GM10266 (cell line): Measurements from ENCODE around the gene GPR155.
"Not testable (repeated sequence)": the region's sequence is repeated elsewhere in the genome, so short reads cannot be mapped to it uniquely, and the experiment has no call there.

Source experiments
- DNase-seq: peaks from one replicate; pipeline ENCODE4 v3.0.0; 2012; ENCODE audit errors: extremely low spot score
- CTCF ChIP-seq: IDR thresholded peaks from 2 replicates; pipeline ENCODE4 v1.5.1; 2012; ENCODE audit warnings: mild to moderate bottlenecking, low read depth; ENCODE audit not compliant: control insufficient read depth, insufficient read depth; ENCODE audit errors: missing control alignments

The GPR155 gene

DNA sequence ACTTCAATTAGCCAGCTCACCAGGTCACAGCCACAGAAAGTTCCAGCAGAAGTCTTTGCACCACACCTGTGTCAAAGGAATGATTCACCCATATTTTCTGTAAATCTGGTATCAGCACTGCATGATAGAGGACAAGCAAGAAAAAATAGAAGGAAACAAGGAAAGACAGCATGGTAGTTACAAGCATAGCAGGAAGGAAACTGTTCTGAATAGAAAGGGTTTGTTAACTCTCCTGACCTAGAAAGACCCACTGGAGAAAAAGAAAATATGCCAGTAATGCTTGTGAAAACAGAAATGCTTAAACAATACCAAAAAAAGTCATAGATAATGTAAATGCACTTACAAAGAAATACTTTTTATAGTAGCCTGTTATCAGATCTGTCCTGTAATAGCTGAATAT lies 50.5 kb downstream of the GPR155 start:
- TF ChIP-seq CTCF, result no peak
- no peak for DNase-seq

- TF ChIP-seq CTCF, result no peak
- DNase-seq, result no peak
These were observed 54.9 kb downstream of the GPR155 start for GRCh38 chr2:174431902-174432301.

DNA sequence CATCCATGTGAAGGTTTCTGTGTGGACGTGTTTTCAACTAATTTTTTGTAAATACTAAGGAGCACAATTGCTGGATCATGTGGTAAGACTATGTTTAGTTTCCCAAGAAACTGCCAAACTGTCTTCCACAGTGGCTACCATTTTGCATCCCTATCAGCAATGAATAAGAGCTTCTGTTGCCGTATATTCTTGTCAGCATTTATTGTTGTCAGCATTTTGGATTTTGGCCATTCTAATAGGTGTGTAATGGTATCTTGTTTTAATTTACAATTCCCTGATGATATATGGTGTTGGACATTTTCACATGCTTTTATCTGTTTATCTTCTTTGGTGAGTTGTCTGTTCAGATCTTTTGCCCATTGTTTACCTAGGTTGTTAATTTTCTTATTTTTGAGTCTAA lies 56.8 kb downstream of the GPR155 start:
- no peak for DNase-seq
- TF ChIP-seq CTCF, result no peak

- TF ChIP-seq CTCF, result no peak
- DNase-seq, result no peak
These were observed 58.6 kb downstream of the GPR155 start for GRCh38 chr2:174428214-174428613.

- DNase-seq, result no peak
- TF ChIP-seq CTCF, result no peak
These were observed 74.6 kb downstream of the GPR155 start for GRCh38 chr2:174412256-174412655.

- DNase-seq, result not testable (repeated sequence)
These were observed 76.8 kb downstream of the GPR155 start for GRCh38 chr2:174410039-174410438.

DNA sequence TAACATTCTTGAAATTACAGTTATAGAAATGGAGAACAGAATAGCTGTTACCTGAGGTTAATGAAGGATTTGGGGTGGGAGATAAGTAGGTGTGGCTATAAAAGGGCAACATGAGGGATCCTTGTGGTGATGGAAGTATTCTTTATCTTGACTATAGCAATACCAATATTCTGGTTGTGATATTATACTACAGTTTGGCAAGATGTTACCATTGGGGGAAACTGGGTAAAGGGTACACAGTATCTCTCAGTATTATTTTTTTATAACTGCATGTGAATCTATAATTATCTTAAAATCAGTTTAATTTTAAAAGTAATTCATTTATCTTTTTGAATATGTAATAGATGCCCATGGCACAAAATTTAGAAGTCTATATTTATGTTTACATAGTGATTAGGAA lies 83.2 kb downstream of the GPR155 start:
- no peak for DNase-seq
- TF ChIP-seq CTCF, result no peak

DNA sequence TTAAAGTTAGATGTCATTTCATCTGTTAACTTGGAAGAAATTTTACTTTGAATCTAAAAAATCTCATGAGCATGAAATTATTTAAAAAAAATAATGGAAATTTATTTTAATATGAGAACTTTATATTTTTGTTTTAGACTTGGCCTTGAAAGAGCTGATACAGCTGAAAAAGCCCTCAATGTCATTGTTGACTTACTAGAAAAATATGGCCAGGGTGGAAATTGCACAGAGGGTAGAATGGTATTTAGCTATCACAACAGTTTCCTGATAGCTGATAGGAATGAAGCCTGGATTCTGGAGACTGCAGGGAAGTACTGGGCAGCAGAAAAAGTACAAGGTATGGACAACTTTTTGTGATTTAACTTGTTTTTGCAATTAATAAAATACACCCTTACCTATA lies 86.0 kb downstream of the GPR155 start:
- DNase-seq, result no peak
- TF ChIP-seq CTCF, result no peak
